Tibial artery (tissue), 4 donors: ENCODE results near the gene KIF13A.
"Not testable (repeated sequence)": the region's sequence is repeated elsewhere in the genome, so short reads cannot be mapped to it uniquely, and the experiment has no call there.

Source experiments
- DNase-seq, 2 donors: peaks; one replicate each; pipeline ENCODE4 v3.0.0-alpha.2; 2019
- H3K27ac ChIP-seq, 2 donors: fragments of 200-600 bp; sonication (generic) in 1 of 2; 1 replicate in 1 of 2; 2 replicates in 1 of 2; pipeline ENCODE4 v1.5.1; 2018 to 2019; ENCODE audit warnings: mild to moderate bottlenecking in 1 of 2
- H3K27me3 ChIP-seq, 2 donors: fragments of 200-600 bp; sonication (generic) in 1 of 2; one replicate each; pipeline versions ENCODE4 v1.5.1 to v1.6.0; 2016 to 2019
- H3K36me3 ChIP-seq, 3 donors: fragments of 200-600 bp; sonication (generic) in 2 of 3; one replicate each; pipeline ENCODE4 v1.5.1; 2016 to 2019; ENCODE audit warnings: mild to moderate bottlenecking in 2 of 3
- H3K4me1 ChIP-seq, 4 donors: fragments of 200-600 bp; sonication (generic) in 2 of 4; 1 replicate in 3 of 4; 2 replicates in 1 of 4; pipeline ENCODE4 v1.5.1; 2016 to 2019
- H3K4me3 ChIP-seq, 2 donors: fragments of 200-600 bp; sonication (generic) in 1 of 2; 1 replicate in 1 of 2; 2 replicates in 1 of 2; pipeline ENCODE4 v1.5.1; 2018 to 2019; ENCODE audit warnings: mild to moderate bottlenecking in 2 of 2
- H3K9me3 ChIP-seq, 3 donors: fragments of 200-600 bp; sonication (generic) in 1 of 3; one replicate each; pipeline ENCODE4 v1.5.1; 2016 to 2019
- intact Hi-C: fragments of 100-400 bp; cut with DNase I; formaldehyde crosslinking; loops from one replicate; pipeline ENCODE4 v1.15.0; 2023; ENCODE audit warnings: low total_unique reads
- TF ChIP-seq, protein P1 (sequence below), 2 experiments: fragments of 200-600 bp in 1 of 2; fragments of 450-650 bp in 1 of 2; IDR thresholded peaks; one replicate each; pipeline ENCODE4 v1.5.1; 2017 to 2019; ENCODE audit warnings: antibody characterized with exemption in 2 of 2, mild to moderate bottlenecking in 1 of 2, moderate library complexity in 1 of 2

Gene KIF13A

DNA sequence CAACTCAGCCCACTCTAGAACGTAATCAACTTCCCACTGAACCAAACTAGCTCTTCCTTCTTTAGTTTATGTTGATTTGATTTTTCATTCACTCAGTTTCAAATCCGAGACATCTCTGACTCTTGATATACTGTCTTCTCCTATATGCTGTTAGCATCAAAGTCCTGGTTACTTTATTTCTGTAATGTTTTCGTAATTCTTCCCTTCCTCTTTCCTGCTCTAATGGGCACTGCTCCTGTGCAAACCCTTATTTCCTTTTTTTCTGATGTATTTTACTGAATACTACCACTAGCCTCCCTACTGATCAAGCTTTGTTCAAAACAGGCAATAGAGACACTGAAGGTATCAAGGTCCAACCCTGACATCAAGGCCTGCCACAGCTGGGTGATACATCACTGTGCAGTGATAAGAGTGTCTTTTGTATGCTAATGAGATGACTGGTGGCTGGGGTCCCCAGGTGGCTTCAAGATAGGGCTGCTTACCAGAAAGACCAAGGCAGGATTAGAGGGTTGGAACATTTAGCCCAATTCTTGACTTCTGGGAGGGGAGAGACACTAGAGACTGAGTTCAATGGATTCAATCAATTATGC, 95.2 kb downstream of the KIF13A start:
- Histone ChIP-seq H3K27ac (no peak overlapping the region), H3K9me3 (peaks cover 0 to 20% (median 4%) of the 10 kb centered on the region in 3 donors), H3K4me1 (peaks cover 0 to 3% (median 0%) of the 10 kb centered on the region in 4 donors), H3K4me3 (no peak overlapping the region), H3K36me3 (peaks cover 32 to 51% (median 33%) of the 10 kb centered on the region in 3 donors), H3K27me3 (no peaks in the 10 kb centered on the region)
- TF ChIP-seq, protein P1, sequence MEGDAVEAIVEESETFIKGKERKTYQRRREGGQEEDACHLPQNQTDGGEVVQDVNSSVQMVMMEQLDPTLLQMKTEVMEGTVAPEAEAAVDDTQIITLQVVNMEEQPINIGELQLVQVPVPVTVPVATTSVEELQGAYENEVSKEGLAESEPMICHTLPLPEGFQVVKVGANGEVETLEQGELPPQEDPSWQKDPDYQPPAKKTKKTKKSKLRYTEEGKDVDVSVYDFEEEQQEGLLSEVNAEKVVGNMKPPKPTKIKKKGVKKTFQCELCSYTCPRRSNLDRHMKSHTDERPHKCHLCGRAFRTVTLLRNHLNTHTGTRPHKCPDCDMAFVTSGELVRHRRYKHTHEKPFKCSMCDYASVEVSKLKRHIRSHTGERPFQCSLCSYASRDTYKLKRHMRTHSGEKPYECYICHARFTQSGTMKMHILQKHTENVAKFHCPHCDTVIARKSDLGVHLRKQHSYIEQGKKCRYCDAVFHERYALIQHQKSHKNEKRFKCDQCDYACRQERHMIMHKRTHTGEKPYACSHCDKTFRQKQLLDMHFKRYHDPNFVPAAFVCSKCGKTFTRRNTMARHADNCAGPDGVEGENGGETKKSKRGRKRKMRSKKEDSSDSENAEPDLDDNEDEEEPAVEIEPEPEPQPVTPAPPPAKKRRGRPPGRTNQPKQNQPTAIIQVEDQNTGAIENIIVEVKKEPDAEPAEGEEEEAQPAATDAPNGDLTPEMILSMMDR (IDR thresholded peaks at IDR 0.05) = no peak
- intact Hi-C loops = no loop called here
- DNase-seq = no peak

DNA sequence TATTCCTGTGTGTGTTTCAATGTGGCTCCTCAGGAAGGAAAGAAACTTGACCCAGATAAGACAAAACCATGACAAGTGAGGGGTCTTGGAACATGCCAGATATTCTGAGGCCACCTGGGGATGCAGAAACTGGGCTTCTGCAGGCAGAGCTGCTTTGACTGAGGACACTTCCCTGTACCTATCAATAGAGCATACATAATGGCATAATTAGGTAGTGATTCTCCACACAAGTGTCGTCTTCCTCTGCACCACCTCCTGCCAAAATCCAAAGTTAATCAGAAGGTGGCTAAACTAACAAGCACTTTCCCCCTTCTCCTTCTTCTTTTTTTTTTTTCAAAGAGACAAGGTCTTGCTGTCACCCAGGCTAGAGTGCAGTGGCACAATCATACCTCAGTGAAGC, 97.1 kb downstream of the KIF13A start:
- peaks cover 0 to 12% (median under 1%) of the 10 kb centered on the region in 3 donors for H3K9me3 ChIP-seq
- intact Hi-C loops = no loop called here
- TF ChIP-seq, protein P1 (IDR thresholded peaks at IDR 0.05) = no peak
- no peaks in the 10 kb centered on the region for H3K27me3 ChIP-seq
- peaks cover 0 to 22% (median 8%) of the 10 kb centered on the region in 4 donors for H3K4me1 ChIP-seq
- H3K4me3 ChIP-seq = no peak overlapping the region
- no peak for DNase-seq
- H3K27ac ChIP-seq = no peak overlapping the region
- H3K36me3 ChIP-seq = peaks cover 15 to 32% (median 16%) of the 10 kb centered on the region in 3 donors

DNA sequence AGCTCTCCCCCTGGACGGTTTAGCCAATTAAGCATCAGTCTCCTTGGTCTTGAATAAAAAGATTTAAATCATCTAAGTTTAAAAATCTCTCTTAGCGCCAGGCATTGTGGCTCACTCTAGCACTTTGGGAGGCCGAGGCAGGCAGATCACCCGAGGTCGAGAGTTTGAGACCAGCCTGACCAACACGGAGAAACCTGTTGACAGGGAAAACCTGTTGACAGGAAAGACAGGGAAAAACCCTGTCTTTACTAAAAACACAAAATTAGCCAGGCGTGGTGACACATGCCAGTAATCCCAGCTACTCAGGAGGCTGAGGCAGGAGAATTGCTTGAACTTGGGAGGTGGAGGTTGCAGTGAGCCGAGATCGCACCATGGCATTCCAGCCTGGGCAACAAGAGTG, 97.7 kb downstream of the KIF13A start:
- Histone ChIP-seq H3K36me3 (peaks cover 10 to 27% (median 11%) of the 10 kb centered on the region in 3 donors), H3K4me1 (peaks cover 0 to 27% (median 11%) of the 10 kb centered on the region in 4 donors)
- H3K27me3 ChIP-seq, H3K27ac ChIP-seq, intact Hi-C loops, H3K4me3 ChIP-seq, DNase-seq, H3K9me3 ChIP-seq: not testable (repeated sequence)

DNA sequence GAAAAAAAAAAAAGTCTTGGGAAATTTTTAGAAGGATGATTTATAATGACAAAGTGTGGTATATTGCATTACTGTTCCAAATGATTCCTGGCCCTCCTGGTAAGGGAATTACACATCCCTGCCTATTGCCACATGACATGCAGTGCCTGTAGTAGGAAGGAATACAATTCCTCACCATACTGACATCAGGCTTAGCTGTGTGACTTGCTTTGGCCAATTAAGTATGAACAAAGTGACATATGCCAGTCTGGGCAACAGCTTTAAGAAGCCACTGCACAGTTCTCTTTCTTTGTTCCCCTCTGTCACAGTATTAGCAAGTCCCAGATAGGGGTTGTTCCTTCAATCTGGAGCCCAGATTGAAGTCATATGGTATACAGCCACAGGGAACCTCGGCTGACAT, 100.5 kb downstream of the KIF13A start:
- Histone ChIP-seq H3K36me3 (peaks cover 0 to 5% (median 0%) of the 10 kb centered on the region in 3 donors), H3K4me1 (peaks cover 0 to 44% (median 14%) of the 10 kb centered on the region in 4 donors), H3K27me3 (no peaks in the 10 kb centered on the region), H3K4me3 (no peak overlapping the region), H3K27ac (no peak overlapping the region), H3K9me3 (no peaks in the 10 kb centered on the region)
- intact Hi-C loops = no loop called here
- DNase-seq = no peak
- TF ChIP-seq, protein P1 (IDR thresholded peaks at IDR 0.05) = no peak

DNA sequence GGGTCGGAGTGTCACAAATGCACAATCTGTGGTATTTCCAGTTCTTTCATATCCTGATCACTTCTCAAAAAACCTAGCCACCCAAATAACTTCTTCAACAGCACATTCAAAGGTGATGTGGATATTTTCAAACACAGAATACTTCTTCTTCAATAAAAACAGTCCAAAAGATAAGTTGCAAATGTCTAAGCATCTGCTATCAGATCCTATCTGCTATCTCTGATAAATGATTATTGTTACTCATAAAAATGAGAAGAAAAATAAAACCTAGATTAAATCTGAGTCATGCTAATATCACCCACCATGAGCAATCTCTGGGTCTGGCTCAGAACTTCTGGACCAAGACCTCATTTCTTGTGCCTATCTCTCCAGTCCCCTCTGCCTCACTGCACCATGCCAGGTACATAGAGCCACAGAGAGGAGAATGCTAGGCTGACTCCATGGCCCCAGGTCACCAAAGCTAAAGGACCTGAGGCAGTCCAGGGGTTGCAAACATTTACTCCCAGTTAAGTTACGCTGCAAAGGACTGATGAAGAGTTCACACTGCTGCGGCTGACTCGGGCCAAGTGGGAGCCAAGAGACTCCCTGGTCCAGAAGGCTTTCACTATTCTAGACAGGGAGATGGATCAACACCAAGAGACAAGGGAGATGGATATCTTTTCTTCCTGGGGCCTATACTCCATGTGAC, 101.4 kb downstream of the KIF13A start:
- TF ChIP-seq, protein P1 (IDR thresholded peaks at IDR 0.05) = no peak
- Histone ChIP-seq H3K4me3 (no peak overlapping the region), H3K27ac (no peak overlapping the region), H3K27me3 (no peaks in the 10 kb centered on the region), H3K36me3 (no peaks in the 10 kb centered on the region), H3K4me1 (peaks cover 0 to 44% (median 14%) of the 10 kb centered on the region in 4 donors), H3K9me3 (no peaks in the 10 kb centered on the region)
- intact Hi-C loops = no loop called here
- DNase-seq = no peak
